ENCODE data around the gene GRB2.

The GRB2 gene

DNA sequence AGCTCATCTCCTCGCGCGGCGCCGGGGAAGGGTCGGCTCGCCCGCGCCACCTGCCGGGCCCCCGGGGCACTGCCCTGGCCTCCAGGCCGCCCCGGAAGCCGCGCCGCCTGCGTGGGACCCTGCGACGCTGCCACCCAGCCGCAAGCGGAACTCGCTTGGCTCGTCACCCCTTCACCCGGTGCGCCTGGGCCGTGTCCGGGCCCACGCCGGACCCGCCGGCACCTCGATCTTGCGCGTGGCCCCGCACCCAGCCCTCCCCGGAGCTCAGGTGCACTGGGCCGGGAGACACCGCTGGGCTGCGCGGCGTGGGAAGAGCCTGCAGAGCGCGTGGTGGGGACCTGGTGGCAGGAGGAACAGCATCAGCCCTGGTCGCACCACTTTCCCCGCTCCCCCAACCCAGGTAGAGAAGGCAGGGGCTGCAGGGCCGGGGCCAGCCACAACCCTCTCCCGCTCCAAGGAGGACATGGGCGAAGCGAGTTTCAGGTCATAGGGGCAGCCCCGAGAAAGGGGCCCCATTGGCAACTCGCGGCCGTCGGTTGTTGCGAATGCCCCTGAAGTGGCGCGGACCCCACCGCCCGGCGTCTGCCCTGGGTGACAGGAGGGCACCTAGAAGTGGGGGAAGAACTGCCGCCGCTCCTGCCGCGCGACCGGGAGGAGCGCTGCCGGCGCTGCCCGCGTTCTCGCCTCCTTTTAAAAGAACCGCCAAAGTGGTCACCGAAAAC, 134.1 kb downstream of the GRB2 start:
- H3K27ac ChIP-seq (ENCODE audit: low read depth, low read length), result peak overlapping the region; percentile 82
- no peaks in the 10 kb centered on the region for H3K27me3 ChIP-seq (ENCODE audit: low read length)
- no peaks in the 10 kb centered on the region for H3K9me3 ChIP-seq (ENCODE audit: insufficient read depth, low read length)
- H3K4me3 ChIP-seq (ENCODE audit: insufficient read depth, low read length, poor library complexity, severe bottlenecking), result peak overlapping the region; percentile 94
- no peaks in the 10 kb centered on the region for H3K9me2 ChIP-seq (replicated peaks; ENCODE audit: insufficient read depth, low read length)
- TF ChIP-seq, protein P1, sequence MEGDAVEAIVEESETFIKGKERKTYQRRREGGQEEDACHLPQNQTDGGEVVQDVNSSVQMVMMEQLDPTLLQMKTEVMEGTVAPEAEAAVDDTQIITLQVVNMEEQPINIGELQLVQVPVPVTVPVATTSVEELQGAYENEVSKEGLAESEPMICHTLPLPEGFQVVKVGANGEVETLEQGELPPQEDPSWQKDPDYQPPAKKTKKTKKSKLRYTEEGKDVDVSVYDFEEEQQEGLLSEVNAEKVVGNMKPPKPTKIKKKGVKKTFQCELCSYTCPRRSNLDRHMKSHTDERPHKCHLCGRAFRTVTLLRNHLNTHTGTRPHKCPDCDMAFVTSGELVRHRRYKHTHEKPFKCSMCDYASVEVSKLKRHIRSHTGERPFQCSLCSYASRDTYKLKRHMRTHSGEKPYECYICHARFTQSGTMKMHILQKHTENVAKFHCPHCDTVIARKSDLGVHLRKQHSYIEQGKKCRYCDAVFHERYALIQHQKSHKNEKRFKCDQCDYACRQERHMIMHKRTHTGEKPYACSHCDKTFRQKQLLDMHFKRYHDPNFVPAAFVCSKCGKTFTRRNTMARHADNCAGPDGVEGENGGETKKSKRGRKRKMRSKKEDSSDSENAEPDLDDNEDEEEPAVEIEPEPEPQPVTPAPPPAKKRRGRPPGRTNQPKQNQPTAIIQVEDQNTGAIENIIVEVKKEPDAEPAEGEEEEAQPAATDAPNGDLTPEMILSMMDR (IDR thresholded peaks at IDR 0.05; ENCODE audit: insufficient read depth, low read length, poor library complexity, severe bottlenecking), result peak; percentile 42
- TF ChIP-seq EZH2phosphoT487 (conservative IDR thresholded peaks at IDR 0.05; ENCODE audit: low read length), result no peak
- peak overlapping the region; percentile 79 for H2AFZ ChIP-seq (ENCODE audit: low read depth, low read length, severe bottlenecking)
- H4K20me1 ChIP-seq (ENCODE audit: low read depth, low read length), result no peaks in the 10 kb centered on the region
- H3K79me2 ChIP-seq (ENCODE audit: insufficient read depth, low read length), result peaks cover 15% of the 10 kb centered on the region
- H3K9ac ChIP-seq (ENCODE audit: low read length), result peak overlapping the region; percentile 100
- peaks cover 33% of the 10 kb centered on the region for H3F3A ChIP-seq (ENCODE audit: insufficient read depth)
- peak overlapping the region; percentile 54 for H3K4me2 ChIP-seq (ENCODE audit: low read depth, low read length, poor library complexity, severe bottlenecking)
- 0 out of 2 replicates have a peak, but pooled peaks cover 2% of the 10 kb centered on the region for H3K36me3 ChIP-seq (ENCODE audit: low read length)

DNA sequence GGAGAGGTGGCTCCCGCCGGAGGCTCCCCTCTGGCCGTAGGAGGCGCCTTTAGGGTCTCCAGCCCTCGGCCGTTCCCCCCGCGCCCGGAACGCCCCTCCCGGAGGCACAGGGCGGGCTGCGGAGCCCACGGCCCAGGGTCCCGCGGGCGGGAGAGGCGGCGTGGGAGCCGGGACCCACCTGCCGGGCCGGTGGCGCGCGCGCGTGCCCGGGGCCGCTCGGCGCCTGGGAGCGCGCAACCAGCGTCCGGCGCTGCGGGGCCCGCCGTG, 134.6 kb downstream of the GRB2 start, which contains the start of gene MIF4GD:
TSS of gene MIF4GD (minus strand) at position 266 of the 267 bp plus-strand sequence. CDS start 1,036 bp downstream, outside the sequence.
- H3K27me3 ChIP-seq (ENCODE audit: low read length), result no peaks in the 10 kb centered on the region
- H3K36me3 ChIP-seq (ENCODE audit: low read length), result 0 out of 2 replicates have a peak, but pooled peaks cover 2% of the 10 kb centered on the region
- H3K27ac ChIP-seq (ENCODE audit: low read depth, low read length), result peak within 1 kb of the TSS; percentile 82
- peak within 1 kb of the TSS; percentile 100 for H3K9ac ChIP-seq (ENCODE audit: low read length)
- H4K20me1 ChIP-seq (ENCODE audit: low read depth, low read length), result no peaks in the 10 kb centered on the region
- H3K4me3 ChIP-seq (ENCODE audit: insufficient read depth, low read length, poor library complexity, severe bottlenecking), result peak within 1 kb of the TSS; percentile 96
- TF ChIP-seq, protein P1 (IDR thresholded peaks at IDR 0.05; ENCODE audit: insufficient read depth, low read length, poor library complexity, severe bottlenecking), result no peak
- no peak for TF ChIP-seq EZH2phosphoT487 (conservative IDR thresholded peaks at IDR 0.05; ENCODE audit: low read length)
- H3K9me3 ChIP-seq (ENCODE audit: insufficient read depth, low read length), result no peaks in the 10 kb centered on the region
- peaks cover 15% of the 10 kb centered on the region for H3K79me2 ChIP-seq (ENCODE audit: insufficient read depth, low read length)
- peak within 1 kb of the TSS; percentile 86 for H2AFZ ChIP-seq (ENCODE audit: low read depth, low read length, severe bottlenecking)
- peak within 1 kb of the TSS; percentile 63 for H3K4me2 ChIP-seq (ENCODE audit: low read depth, low read length, poor library complexity, severe bottlenecking)
- H3K9me2 ChIP-seq (replicated peaks; ENCODE audit: insufficient read depth, low read length), result no peaks in the 10 kb centered on the region
- H3F3A ChIP-seq (ENCODE audit: insufficient read depth), result peaks cover 33% of the 10 kb centered on the region

DNA sequence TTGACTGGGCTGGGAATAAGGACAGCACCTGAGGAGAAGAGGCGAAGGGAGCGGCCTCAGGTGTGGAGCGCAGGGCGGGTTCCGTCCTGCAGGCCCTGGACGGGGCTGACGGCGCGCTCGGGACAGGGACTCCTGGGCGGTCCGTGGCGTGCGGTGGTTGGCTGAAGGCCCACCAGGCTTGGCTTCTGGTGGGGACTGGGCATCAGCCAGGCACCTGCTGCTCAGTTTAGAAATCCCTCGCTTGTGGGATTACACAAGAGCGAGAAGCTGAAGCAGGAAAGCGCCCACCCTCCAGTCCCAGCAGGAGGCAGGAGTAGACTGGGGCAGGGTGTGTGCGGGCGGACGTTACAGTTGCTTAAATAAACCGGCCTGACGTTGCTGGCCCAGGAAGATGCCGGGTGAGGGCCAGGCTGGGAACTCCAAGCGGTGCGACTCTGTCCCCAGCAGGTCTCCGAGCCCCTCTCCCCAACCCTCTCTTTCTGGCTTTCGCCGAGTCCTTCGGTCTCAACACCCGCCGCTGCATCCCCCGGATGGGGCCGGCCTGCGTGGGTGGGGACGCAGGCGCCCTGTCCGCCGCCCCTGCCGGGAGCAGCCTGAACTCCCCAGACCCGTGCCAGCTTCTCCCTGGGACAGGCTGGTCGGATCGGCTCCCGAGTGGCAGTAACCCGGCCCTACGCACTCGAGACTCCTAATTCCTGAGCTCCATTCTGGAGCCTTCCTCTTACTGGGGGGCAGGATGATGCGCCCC, 135.1 kb downstream of the GRB2 start:
- H3K4me3 ChIP-seq (ENCODE audit: insufficient read depth, low read length, poor library complexity, severe bottlenecking), result peak overlapping the region; percentile 96
- H3K36me3 ChIP-seq (ENCODE audit: low read length), result 0 out of 2 replicates have a peak, but pooled peaks cover 2% of the 10 kb centered on the region
- H4K20me1 ChIP-seq (ENCODE audit: low read depth, low read length), result no peaks in the 10 kb centered on the region
- peak overlapping the region; percentile 86 for H2AFZ ChIP-seq (ENCODE audit: low read depth, low read length, severe bottlenecking)
- H3K9ac ChIP-seq (ENCODE audit: low read length), result peak overlapping the region; percentile 100
- H3K4me2 ChIP-seq (ENCODE audit: low read depth, low read length, poor library complexity, severe bottlenecking), result peak overlapping the region; percentile 63
- no peaks in the 10 kb centered on the region for H3K27me3 ChIP-seq (ENCODE audit: low read length)
- no peaks in the 10 kb centered on the region for H3K9me2 ChIP-seq (replicated peaks; ENCODE audit: insufficient read depth, low read length)
- H3K27ac ChIP-seq (ENCODE audit: low read depth, low read length), result peak overlapping the region; percentile 82
- TF ChIP-seq, protein P1 (IDR thresholded peaks at IDR 0.05; ENCODE audit: insufficient read depth, low read length, poor library complexity, severe bottlenecking), result no peak
- no peak for TF ChIP-seq EZH2phosphoT487 (conservative IDR thresholded peaks at IDR 0.05; ENCODE audit: low read length)
- no peaks in the 10 kb centered on the region for H3K9me3 ChIP-seq (ENCODE audit: insufficient read depth, low read length)
- peaks cover 15% of the 10 kb centered on the region for H3K79me2 ChIP-seq (ENCODE audit: insufficient read depth, low read length)
- H3F3A ChIP-seq (ENCODE audit: insufficient read depth), result peaks cover 32% of the 10 kb centered on the region

Measured in SU-DHL-6 (cell line).